Astrocyte (in vitro differentiated cells and primary cell): ENCODE measurements around the gene CRIM1.

ENCODE experiments used
- EZH2 ChIP-seq: IDR thresholded peaks from 2 replicates; pipeline ENCODE4 v1.6.1; 2012; ENCODE audit warnings: mild to moderate bottlenecking, low read length, inconsistent platforms; ENCODE audit not compliant: insufficient read depth
- TF ChIP-seq, protein P1 (sequence below): IDR thresholded peaks from 2 replicates; pipeline ENCODE4 v1.5.1; 2011; ENCODE audit warnings: low read depth, mild to moderate bottlenecking, inconsistent platforms, low read length, moderate library complexity; ENCODE audit not compliant: insufficient read depth

DNA sequence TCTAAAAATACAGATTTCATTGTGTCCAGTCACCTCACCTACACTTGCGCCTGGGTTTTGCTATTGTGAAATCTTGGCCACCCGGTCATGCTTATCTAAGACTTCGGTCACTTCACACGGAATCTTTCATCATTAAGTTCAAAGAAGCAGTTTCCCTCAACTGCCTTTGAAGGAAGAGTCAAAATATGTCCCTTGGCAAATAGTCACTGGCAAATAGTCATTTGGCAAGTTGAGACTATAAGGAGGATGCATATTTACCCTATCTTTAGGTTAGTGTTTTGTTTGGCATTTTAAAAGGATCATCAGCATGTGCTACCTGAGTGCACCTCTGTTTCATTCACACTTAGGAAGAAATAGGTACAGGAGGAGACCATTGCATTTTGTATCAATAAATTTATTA lies 146.5 kb downstream of the CRIM1 start:
- TF ChIP-seq, protein P1, sequence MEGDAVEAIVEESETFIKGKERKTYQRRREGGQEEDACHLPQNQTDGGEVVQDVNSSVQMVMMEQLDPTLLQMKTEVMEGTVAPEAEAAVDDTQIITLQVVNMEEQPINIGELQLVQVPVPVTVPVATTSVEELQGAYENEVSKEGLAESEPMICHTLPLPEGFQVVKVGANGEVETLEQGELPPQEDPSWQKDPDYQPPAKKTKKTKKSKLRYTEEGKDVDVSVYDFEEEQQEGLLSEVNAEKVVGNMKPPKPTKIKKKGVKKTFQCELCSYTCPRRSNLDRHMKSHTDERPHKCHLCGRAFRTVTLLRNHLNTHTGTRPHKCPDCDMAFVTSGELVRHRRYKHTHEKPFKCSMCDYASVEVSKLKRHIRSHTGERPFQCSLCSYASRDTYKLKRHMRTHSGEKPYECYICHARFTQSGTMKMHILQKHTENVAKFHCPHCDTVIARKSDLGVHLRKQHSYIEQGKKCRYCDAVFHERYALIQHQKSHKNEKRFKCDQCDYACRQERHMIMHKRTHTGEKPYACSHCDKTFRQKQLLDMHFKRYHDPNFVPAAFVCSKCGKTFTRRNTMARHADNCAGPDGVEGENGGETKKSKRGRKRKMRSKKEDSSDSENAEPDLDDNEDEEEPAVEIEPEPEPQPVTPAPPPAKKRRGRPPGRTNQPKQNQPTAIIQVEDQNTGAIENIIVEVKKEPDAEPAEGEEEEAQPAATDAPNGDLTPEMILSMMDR, result no peak
- TF ChIP-seq EZH2, result no peak
